ENCODE data around the gene GABRB2.
"Not testable (repeated sequence)": the region's sequence is repeated elsewhere in the genome, so short reads cannot be mapped to it uniquely, and the experiment has no call there.

Gene GABRB2

GRCh38 chr5:161258438-161258837 lies 288.1 kb downstream of the GABRB2 start:
- DNase-seq (ENCODE audit: extremely low spot score) = no peak
- ChIA-PET CTCF (interaction anchor here (1.2 to 1.7 kb wide), 2 partner anchors 10 to 54 kb away, joined by 3 to 4 read pairs; no protein-coding TSS in a partner anchor), POLR2A (no interaction called here)
- TF ChIP-seq, protein P1, sequence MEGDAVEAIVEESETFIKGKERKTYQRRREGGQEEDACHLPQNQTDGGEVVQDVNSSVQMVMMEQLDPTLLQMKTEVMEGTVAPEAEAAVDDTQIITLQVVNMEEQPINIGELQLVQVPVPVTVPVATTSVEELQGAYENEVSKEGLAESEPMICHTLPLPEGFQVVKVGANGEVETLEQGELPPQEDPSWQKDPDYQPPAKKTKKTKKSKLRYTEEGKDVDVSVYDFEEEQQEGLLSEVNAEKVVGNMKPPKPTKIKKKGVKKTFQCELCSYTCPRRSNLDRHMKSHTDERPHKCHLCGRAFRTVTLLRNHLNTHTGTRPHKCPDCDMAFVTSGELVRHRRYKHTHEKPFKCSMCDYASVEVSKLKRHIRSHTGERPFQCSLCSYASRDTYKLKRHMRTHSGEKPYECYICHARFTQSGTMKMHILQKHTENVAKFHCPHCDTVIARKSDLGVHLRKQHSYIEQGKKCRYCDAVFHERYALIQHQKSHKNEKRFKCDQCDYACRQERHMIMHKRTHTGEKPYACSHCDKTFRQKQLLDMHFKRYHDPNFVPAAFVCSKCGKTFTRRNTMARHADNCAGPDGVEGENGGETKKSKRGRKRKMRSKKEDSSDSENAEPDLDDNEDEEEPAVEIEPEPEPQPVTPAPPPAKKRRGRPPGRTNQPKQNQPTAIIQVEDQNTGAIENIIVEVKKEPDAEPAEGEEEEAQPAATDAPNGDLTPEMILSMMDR (IDR thresholded peaks at IDR 0.05; ENCODE audit: control extremely low read depth, extremely low read depth, low read depth, missing control alignments) = no peak

DNA sequence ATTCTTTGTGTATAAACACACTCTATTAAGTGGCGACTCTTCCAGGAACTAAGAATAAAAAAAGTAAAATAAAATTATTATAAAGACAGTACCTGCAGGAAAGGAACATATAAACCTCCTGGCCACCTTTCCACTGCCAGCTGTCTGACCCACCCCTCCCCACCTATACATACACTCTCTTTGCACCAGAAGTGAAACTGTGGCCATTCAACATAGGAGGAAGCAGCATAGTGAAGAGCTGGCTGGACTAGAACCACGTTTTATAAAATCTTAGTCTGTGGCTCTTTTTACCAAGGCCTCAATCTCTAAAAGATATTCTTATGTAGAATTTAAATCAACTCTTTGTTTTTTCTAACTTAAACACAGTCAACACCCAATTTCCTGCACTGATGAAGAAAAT lies 289.6 kb downstream of the GABRB2 start:
- POLR2A ChIA-PET = no interaction called here
- no peak for DNase-seq (ENCODE audit: extremely low spot score)
- TF ChIP-seq, protein P1 (IDR thresholded peaks at IDR 0.05; ENCODE audit: control extremely low read depth, extremely low read depth, low read depth, missing control alignments) = no peak
- CTCF ChIA-PET = no interaction called here

DNA sequence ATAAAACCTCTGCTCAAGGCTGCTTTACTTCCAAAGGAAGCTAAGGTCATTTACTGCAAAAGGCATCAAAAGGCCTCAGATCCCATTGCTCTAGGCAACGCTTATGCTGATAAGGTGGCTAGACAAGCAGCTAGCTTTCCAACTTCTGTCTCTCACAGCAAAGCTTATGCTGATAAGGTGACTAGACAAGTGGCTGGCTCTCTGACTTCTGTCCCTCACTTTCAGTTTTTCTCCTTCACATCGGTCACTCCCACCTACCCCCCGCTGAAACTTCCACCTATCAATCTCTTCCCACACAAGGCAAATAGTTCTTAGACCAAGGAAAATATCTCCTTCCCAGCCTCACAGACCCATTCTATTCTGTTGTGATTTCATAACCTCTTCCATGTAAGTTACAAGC lies 293.6 kb downstream of the GABRB2 start:
- POLR2A ChIA-PET; DNase-seq (ENCODE audit: extremely low spot score); CTCF ChIA-PET: not testable (repeated sequence)

GRCh38 chr5:161246749-161247148 lies 299.8 kb downstream of the GABRB2 start:
- ChIA-PET POLR2A (no interaction called here), CTCF (interaction anchor here (1.4 kb wide), 1 partner anchor 38 kb away, joined by 3 read pairs; no protein-coding TSS in a partner anchor)
- TF ChIP-seq, protein P1 (IDR thresholded peaks at IDR 0.05; ENCODE audit: control extremely low read depth, extremely low read depth, low read depth, missing control alignments) = no peak
- no peak for DNase-seq (ENCODE audit: extremely low spot score)

GRCh38 chr5:161245846-161246245 lies 300.7 kb downstream of the GABRB2 start:
- CTCF ChIA-PET; POLR2A ChIA-PET; DNase-seq (ENCODE audit: extremely low spot score): not testable (repeated sequence)

All from GM10248 (cell line).